GM19372 (cell line): Measurements from ENCODE around the gene SLC52A1.
"Not testable (repeated sequence)": the region's sequence is repeated elsewhere in the genome, so short reads cannot be mapped to it uniquely, and the experiment has no call there.

Source experiments
- ATAC-seq: cut with Tn5 transposase; IDR thresholded peaks from one replicate; pipeline ENCODE4 v1.9.1; 2021; ENCODE audit warnings: mild to moderate bottlenecking, low read depth, moderate library complexity; ENCODE audit not compliant: unreplicated experiment

Gene SLC52A1

GRCh38 chr17:5032865-5033264, 2.4 kb downstream of the SLC52A1 start:
- ATAC-seq, result no peak

- ATAC-seq, result peak; percentile 72
These were observed 3.7 kb downstream of the SLC52A1 start for GRCh38 chr17:5031365-5032082.

GRCh38 chr17:5030168-5030567, 5.1 kb downstream of the SLC52A1 start:
- ATAC-seq, result not testable (repeated sequence)

- ATAC-seq, result no peak
These were observed 7.3 kb downstream of the SLC52A1 start for GRCh38 chr17:5027916-5028315.

- no peak for ATAC-seq
These were observed 7.9 kb downstream of the SLC52A1 start for GRCh38 chr17:5027299-5027698.

GRCh38 chr17:5024604-5025003, 10.6 kb downstream of the SLC52A1 start:
- no peak for ATAC-seq

GRCh38 chr17:5023588-5024147, 11.6 kb downstream of the SLC52A1 start:
- no peak for ATAC-seq

- no peak for ATAC-seq
These were observed 13.0 kb downstream of the SLC52A1 start for GRCh38 chr17:5022171-5022711.

GRCh38 chr17:5020502-5021023, 14.7 kb downstream of the SLC52A1 start:
- no peak for ATAC-seq

- no peak for ATAC-seq
These were observed 15.7 kb downstream of the SLC52A1 start for GRCh38 chr17:5019475-5019956.

GRCh38 chr17:5014357-5014756, 20.9 kb downstream of the SLC52A1 start:
- ATAC-seq, result no peak

- no peak for ATAC-seq
These were observed 23.3 kb downstream of the SLC52A1 start for GRCh38 chr17:5011928-5012327.

- no peak for ATAC-seq
These were observed 31.9 kb downstream of the SLC52A1 start for GRCh38 chr17:5003214-5003867.

- ATAC-seq, result no peak
These were observed 33.0 kb downstream of the SLC52A1 start for GRCh38 chr17:5002121-5002788.

GRCh38 chr17:5000237-5000639, 35.0 kb downstream of the SLC52A1 start:
- ATAC-seq, result no peak

GRCh38 chr17:4999430-5000093, 35.7 kb downstream of the SLC52A1 start:
- no peak for ATAC-seq

GRCh38 chr17:4998732-4999429, 36.3 kb downstream of the SLC52A1 start:
- no peak for ATAC-seq

- ATAC-seq, result no peak
These were observed 37.0 kb downstream of the SLC52A1 start for GRCh38 chr17:4998027-4998731.
